K562 (cell line): ENCODE results near the gene CFAP52. TPM values are rescaled to one million over a fixed set of nuclear protein-coding genes. Genes with fewer than 3 reads are reported as not detected.

Source experiments
- ATAC-seq: fragments of 200-7000 bp; cut with Tn5 transposase; 3 replicates; pipeline ENCODE4 v1.9.1; 2020; ENCODE audit warnings: moderate library complexity
- BruUV-seq: library from RNA; stranded (reverse); fragments of 400-500 nt; replicated peaks from 2 replicates; lab custom pipeline; 2021; lab: Mats Ljungman, UMichigan
- CTCF ChIA-PET: fragments of 300-600 bp; formaldehyde crosslinking; extraction: SDS; loops from one replicate; lab custom pipeline; 2021; ENCODE audit warnings: low intra/inter-chr PET ratio; lab: Yijun Ruan, JAX
- POLR2A ChIA-PET: fragments of 300-600, 350-650 bp; sonication (Branson Sonifier 250); formaldehyde crosslinking; extraction: SDS; loops from one replicate; lab custom pipeline; 2021; ENCODE audit warnings: antibody characterized with exemption, inconsistent platforms; lab: Yijun Ruan, JAX
- DNase-seq, 4 experiments: peaks; one replicate each; pipeline versions ENCODE4 v3.0.0 to v3.0.0-alpha.2; 2011 to 2018; ENCODE audit warnings: low spot score in 3 of 4, mixed read lengths in 3 of 4; ENCODE audit errors: extremely low read depth in 1 of 4
- FAIRE-seq: peaks from 2 replicates; lab custom pipeline; 2011; peaks lifted over from hg19 to GRCh38; lab: Jason Lieb, UNC
- H2AFZ ChIP-seq: 2 replicates; pipeline ENCODE4 v1.6.0; 2011; ENCODE audit warnings: low read depth, low read length, control low read depth, inconsistent platforms
- H3K27ac ChIP-seq: fragments of 200-600 bp; 3 replicates; pipeline ENCODE4 v1.8.0; 2011; ENCODE audit warnings: low read depth, mild to moderate bottlenecking, control low read depth, inconsistent platforms, low read length, moderate library complexity, mixed read lengths; ENCODE audit errors: extremely low read depth
- H3K27me3 ChIP-seq, 2 experiments: fragments of 300-600 bp in 1 of 2; 2 replicates in 1 of 2; 3 replicates in 1 of 2; pipeline versions ENCODE4 v1.6.0 to v1.8.0; 2011; ENCODE audit warnings: inconsistent platforms in 2 of 2, low read length in 2 of 2, mild to moderate bottlenecking in 1 of 2, mixed read lengths in 1 of 2, moderate library complexity in 1 of 2; ENCODE audit not compliant: control insufficient read depth in 2 of 2, insufficient read depth in 2 of 2
- H3K36me3 ChIP-seq: fragments of 300-600 bp; 3 replicates; pipeline ENCODE4 v1.8.0; 2011; ENCODE audit warnings: mild to moderate bottlenecking, low read length, inconsistent platforms; ENCODE audit not compliant: control insufficient read depth, insufficient read depth
- H3K4me1 ChIP-seq, 2 experiments: fragments of 200-600 bp in 1 of 2; replicated peaks in 1 of 2; 2 replicates in 1 of 2; 3 replicates in 1 of 2; pipeline versions ENCODE4 v1.5.1 to v1.8.0; 2011; ENCODE audit warnings: inconsistent platforms in 2 of 2, low read length in 2 of 2, mild to moderate bottlenecking in 1 of 2, mixed read lengths in 1 of 2, moderate library complexity in 1 of 2; ENCODE audit not compliant: control insufficient read depth in 2 of 2, insufficient read depth in 2 of 2
- H3K4me2 ChIP-seq: 2 replicates; pipeline ENCODE4 v1.6.1; 2011; ENCODE audit warnings: low read length, control low read depth, inconsistent platforms, mixed read lengths; ENCODE audit not compliant: insufficient read depth
- H3K4me3 ChIP-seq: fragments of 200-600 bp; sonication (generic), shearing (Covaris generic); 2 replicates; pipeline ENCODE4 v1.5.1; 2016; ENCODE audit warnings: control low read depth, inconsistent platforms
- H3K79me2 ChIP-seq: fragments of 200-600 bp; 3 replicates; pipeline ENCODE4 v1.8.0; 2011; ENCODE audit warnings: low read length, inconsistent platforms; ENCODE audit not compliant: control insufficient read depth, insufficient read depth
- H3K9ac ChIP-seq, 2 experiments: 2 replicates each; pipeline versions ENCODE4 v1.6.0 to v1.6.1; 2011; ENCODE audit warnings: low read depth in 2 of 2, low read length in 2 of 2, control low read depth in 1 of 2, inconsistent platforms in 1 of 2, mild to moderate bottlenecking in 1 of 2, mixed read lengths in 1 of 2; ENCODE audit not compliant: insufficient read depth in 1 of 2
- H3K9me1 ChIP-seq: one replicate; pipeline ENCODE4 v1.6.0; 2011; ENCODE audit warnings: inconsistent platforms, mild to moderate bottlenecking, low read length, moderate library complexity; ENCODE audit not compliant: control insufficient read depth, insufficient read depth
- H3K9me3 ChIP-seq: replicated peaks from 2 replicates; pipeline ENCODE4 v1.5.1; 2011; ENCODE audit warnings: low read depth, low read length, inconsistent platforms; ENCODE audit not compliant: control insufficient read depth, insufficient read depth
- H4K20me1 ChIP-seq: replicated peaks from 2 replicates; pipeline ENCODE4 v1.6.1; 2011; ENCODE audit warnings: low read length, inconsistent platforms, mixed read lengths; ENCODE audit not compliant: control insufficient read depth, insufficient read depth
- CBX2 ChIP-seq: fragments of 200-600 bp; sonication (generic); IDR thresholded peaks from one replicate; pipeline ENCODE4 v1.6.1; 2012; ENCODE audit warnings: mild to moderate bottlenecking, low read length, inconsistent platforms; ENCODE audit not compliant: insufficient read depth, poor library complexity, severe bottlenecking
- NCOA6 ChIP-seq: fragments of 450-650 bp; IDR thresholded peaks from 2 replicates; pipeline ENCODE4 v1.6.1; 2017; ENCODE audit warnings: mild to moderate bottlenecking
- NCOR1 ChIP-seq: fragments of 450-650 bp; IDR thresholded peaks from 2 replicates; pipeline ENCODE4 v1.6.1; 2016; ENCODE audit warnings: mild to moderate bottlenecking, moderate library complexity
- NR0B1 ChIP-seq: fragments of 450-650 bp; IDR thresholded peaks from one replicate; pipeline ENCODE4 v1.6.1; 2018; ENCODE audit warnings: mild to moderate bottlenecking, moderate library complexity; ENCODE audit not compliant: partially characterized antibody
- NUFIP1 ChIP-seq: fragments of 450-650 bp; IDR thresholded peaks from 2 replicates; pipeline ENCODE4 v1.6.1; 2018; ENCODE audit not compliant: partially characterized antibody
- PRPF4 ChIP-seq: fragments of 200-400 bp; formaldehyde crosslinking; IDR thresholded peaks from one replicate; pipeline ENCODE4 v1.6.1; 2017; ENCODE audit warnings: low read length, low read depth, mild to moderate bottlenecking; ENCODE audit not compliant: insufficient read depth, poor library complexity, severe bottlenecking
- SIX5 ChIP-seq, 2 experiments: IDR thresholded peaks; 2 replicates each; pipeline ENCODE4 v1.6.1; 2011; ENCODE audit warnings: low read length in 2 of 2, borderline replicate concordance in 1 of 2, low read depth in 1 of 2, mild to moderate bottlenecking in 1 of 2, moderate library complexity in 1 of 2; ENCODE audit not compliant: insufficient read depth in 1 of 2
- TFAP4 ChIP-seq: sonication (generic); formaldehyde crosslinking; IDR thresholded peaks from 2 replicates; pipeline ENCODE4 v1.8.0; 2022; ENCODE audit warnings: missing genetic modification reagents, mild to moderate bottlenecking, moderate library complexity, borderline replicate concordance
- YY1 ChIP-seq, 3 experiments: IDR thresholded peaks; 2 replicates each; pipeline ENCODE4 v1.6.1; 2011; ENCODE audit warnings: low read length in 2 of 3, mild to moderate bottlenecking in 2 of 3, moderate library complexity in 2 of 3, borderline replicate concordance in 1 of 3, control low read depth in 1 of 3, low read depth in 1 of 3; ENCODE audit not compliant: insufficient read depth in 3 of 3, insufficient replicate concordance in 2 of 3, control insufficient read depth in 1 of 3, insufficient read length in 1 of 3; ENCODE audit errors: extremely low read depth in 1 of 3
- ZNF134 ChIP-seq: fragments of 250-450 bp; sonication (Bioruptor Pico); conservative IDR thresholded peaks from 2 replicates; pipeline ENCODE4 v1.4.0; 2020
- ZNF449 ChIP-seq: fragments of 250-450 bp; sonication (Bioruptor Pico); IDR thresholded peaks from 2 replicates; pipeline ENCODE4 v1.8.0; 2022; ENCODE audit warnings: moderate library complexity, mild to moderate bottlenecking, inconsistent platforms
- ZNF511 ChIP-seq: sonication (generic); formaldehyde crosslinking; IDR thresholded peaks from 2 replicates; pipeline ENCODE4 v1.8.0; 2022; ENCODE audit warnings: mild to moderate bottlenecking, missing genetic modification reagents
- ZNF778 ChIP-seq: fragments of 450-650 bp; formaldehyde crosslinking; IDR thresholded peaks from 2 replicates; pipeline ENCODE4 v1.4.0; 2020; ENCODE audit warnings: mild to moderate bottlenecking, moderate library complexity
- WGBS: fragments of 100-300 bp; shearing (Covaris generic); methylation state at CpG from one replicate; pipeline ENCODE4 v1.1.6; 2016; ENCODE audit warnings: low coverage, mixed read lengths; ENCODE audit not compliant: insufficient coverage; ENCODE audit errors: missing lambda C conversion rate; 5-methylcytosine and 5-hydroxymethylcytosine counted together
- in situ Hi-C: fragments of 300-500 bp; cut with MboI; formaldehyde crosslinking; loops from 4 replicates; pipeline ENCODE4 v1.15.0; 2018; ENCODE audit warnings: inconsistent platforms, mixed read lengths
- intact Hi-C: fragments of 100-400 bp; cut with micrococcal nuclease; formaldehyde crosslinking; loops from 2 replicates; pipeline ENCODE4 v1.14.2; 2022
- polyA plus RNA-seq, 8 experiments: library from polyadenylated mRNA; depleted of rRNA in 4 of 8; stranded (reverse) in 5 of 8; unstranded in 3 of 8; fragments of >200 nt; fragmentation: Nextera tagmentation in 2 of 8; fragmentation: Illumina TruSeq in 1 of 8; extraction: Ambion mirVana in 2 of 8; extraction: Trizol in 1 of 8; gene quantifications; 2 replicates each; pipeline versions ENCODE4 v1.2.1 to v1.2.3, GENCODE V29; 2011 to 2014; ENCODE audit warnings: inconsistent platforms in 1 of 8, missing spikeins in 1 of 8
- total RNA-seq, 7 experiments: library from RNA; depleted of rRNA in 6 of 7; stranded (reverse); fragments of >200 nt in 6 of 7; fragmentation: Illumina TruSeq in 2 of 7; extraction: Trizol in 2 of 7; gene quantifications; 2 replicates each; pipeline versions ENCODE4 v1.2.1 to v1.2.3, GENCODE V29; 2011 to 2021; ENCODE audit warnings: low replicate concordance in 1 of 7

The CFAP52 gene
- total and polyA plus RNA-seq, 9 of the 15 experiments (the other 6 are each of a cell fraction or from before 2014, with no cell fraction given), result not detected

- POLR2A ChIA-PET, result interaction anchor here (1.0 kb wide), 1 partner anchor 12 kb away, joined by 4 read pairs; no protein-coding TSS in a partner anchor
- ATAC-seq, result peak; percentile 70
- 9% methylated on average over 20 of the region's 72 CpGs for WGBS
- H3K36me3 ChIP-seq, result no peaks in the 10 kb centered on the region
- peaks cover 5 to 17% of the 10 kb centered on the region in 2 experiments; a peak in 4 of 5 replicates for H3K27me3 ChIP-seq
- intact Hi-C loops, result no loop called here
- H4K20me1 ChIP-seq, result no peaks in the 10 kb centered on the region
- H3K9ac ChIP-seq, result peak within 1 kb of the TSS in 1 of 2 experiments; percentile 68; a peak in 3 of 4 replicates
- no TSS peak for BruUV-seq
- H3K27ac ChIP-seq, result no peak within 1 kb of the TSS
- FAIRE-seq, result no peak
- CTCF ChIA-PET, result no interaction called here
- no peaks in the 10 kb centered on the region for H3K9me1 ChIP-seq
- peak within 1 kb of the TSS; percentile 39 for H3K4me3 ChIP-seq
- no peaks in the 10 kb centered on the region for H3K79me2 ChIP-seq
- peak; percentile 3 to 62 (median 41) for DNase-seq
- peak within 1 kb of the TSS; percentile 88 for H2AFZ ChIP-seq
- in situ Hi-C loops, result loop anchor here (5.0 kb wide), 1 partner anchor 53 kb away; no protein-coding TSS in a partner anchor
- H3K9me3 ChIP-seq, result no peaks in the 10 kb centered on the region
- H3K4me2 ChIP-seq, result peak within 1 kb of the TSS; percentile 74
- peaks cover 0 to 17% of the 10 kb centered on the region in 2 experiments; a peak in 2 of 5 replicates for H3K4me1 ChIP-seq
- no peak for TF ChIP-seq PRPF4
- no peak for TF ChIP-seq NCOA6
- no peak for TF ChIP-seq ZNF449
- no peak for TF ChIP-seq ZNF511
- no peak for TF ChIP-seq ZNF134 (CRISPR knock-in tag)
- no peak for TF ChIP-seq YY1 (IDR thresholded peaks at IDR 0.05; ENCODE audit: borderline replicate concordance in 1 of 3, control insufficient read depth in 1 of 3, extremely low read depth in 1 of 3, insufficient read depth in 3 of 3, insufficient read length in 1 of 3, insufficient replicate concordance in 2 of 3, low read depth in 1 of 3, low read length in 2 of 3)
- TF ChIP-seq CBX2, result no peak
- no peak for TF ChIP-seq NUFIP1
- no peak for TF ChIP-seq SIX5 (IDR thresholded peaks at IDR 0.05; ENCODE audit: borderline replicate concordance in 1 of 2, insufficient read depth in 1 of 2, low read depth in 1 of 2, low read length in 2 of 2)
- TF ChIP-seq NR0B1, result no peak
- TF ChIP-seq NCOR1, result no peak
- TF ChIP-seq ZNF778 (CRISPR knock-in tag), result no peak
- peak; percentile 17; the same call in 1 of the 2 replicates for TF ChIP-seq TFAP4 (CRISPR knock-in tag)
These were observed 68.7 kb downstream of the CFAP52 start, which contains the start of gene USP43 for GRCh38 chr17:9644910-9645751. USP43 (plus strand) TSS chr17:9645517; CDS start chr17:9645633, 116 bp downstream.
